Activated gamma-delta T cell treated with Interleukin-2 at 50 U/mL for 16 hours (primary cell): ENCODE data around the gene WTAP.
"Not testable (repeated sequence)": the region's sequence is repeated elsewhere in the genome, so short reads cannot be mapped to it uniquely, and the experiment has no call there.

Source experiments
- DNase-seq: peaks from one replicate; pipeline ENCODE4 v3.0.0-alpha.2; 2020

WTAP gene

GRCh38 chr6:159762681-159763293 lies 35.5 kb downstream of the WTAP start:
- no peak for DNase-seq

GRCh38 chr6:159766906-159767305 lies 39.6 kb downstream of the WTAP start:
- DNase-seq: no peak

GRCh38 chr6:159769470-159769869 lies 42.2 kb downstream of the WTAP start:
- no peak for DNase-seq

GRCh38 chr6:159772196-159772595 lies 44.9 kb downstream of the WTAP start:
- DNase-seq: no peak

- no peak for DNase-seq
These were observed 50.1 kb downstream of the WTAP start for GRCh38 chr6:159777240-159777904.

- no peak for DNase-seq
These were observed 50.8 kb downstream of the WTAP start for GRCh38 chr6:159778131-159778530.

- DNase-seq: no peak
These were observed 51.3 kb downstream of the WTAP start for GRCh38 chr6:159778542-159779103.

- DNase-seq: no peak
These were observed 61.0 kb downstream of the WTAP start for GRCh38 chr6:159788276-159788675.

GRCh38 chr6:159788753-159789376 lies 61.6 kb downstream of the WTAP start:
- peak; percentile 6 for DNase-seq

GRCh38 chr6:159789377-159790148 lies 62.3 kb downstream of the WTAP start, which contains the start of gene TCP1:
TSS of gene TCP1 (minus strand) at chr6:159789602. CDS start at chr6:159789468, 134 bp downstream.
- peak; percentile 98 for DNase-seq

GRCh38 chr6:159790149-159790955 lies 63.0 kb downstream of the WTAP start, which contains the start of gene MRPL18:
TSS of gene MRPL18 (plus strand) at chr6:159790467. CDS start at chr6:159790588, 121 bp downstream.
- DNase-seq: peak; percentile 88

GRCh38 chr6:159790956-159791598 lies 63.8 kb downstream of the WTAP start:
- peak; percentile 11 for DNase-seq

GRCh38 chr6:159794976-159795375 lies 67.7 kb downstream of the WTAP start:
- not testable (repeated sequence) for DNase-seq

- DNase-seq: no peak
These were observed 70.2 kb downstream of the WTAP start for GRCh38 chr6:159797554-159797953.

- no peak for DNase-seq
These were observed 73.0 kb downstream of the WTAP start, which contains the start of gene PNLDC1 for GRCh38 chr6:159800141-159800865. TSS of gene PNLDC1 (plus strand) at chr6:159800276. CDS start at chr6:159800308, 32 bp downstream.

GRCh38 chr6:159801935-159802334 lies 74.6 kb downstream of the WTAP start:
- no peak for DNase-seq

GRCh38 chr6:159804504-159804903 lies 77.2 kb downstream of the WTAP start:
- DNase-seq: no peak

- DNase-seq: no peak
These were observed 78.2 kb downstream of the WTAP start for GRCh38 chr6:159805440-159806020.
